ENCODE data around the gene VSTM4. TPM values are rescaled to one million over a fixed set of nuclear protein-coding genes. Genes with fewer than 3 reads are reported as not detected.

The VSTM4 gene
- total and polyA plus RNA-seq, 11 donors, result 5.6 to 22.1 (median 15.8) TPM

GRCh38 chr10:48968036-48968435 lies 147.3 kb downstream of the VSTM4 start:
- Histone ChIP-seq H3K4me3 (no peak overlapping the region), H3K9me3 (no peaks in the 10 kb centered on the region), H3K4me1 (no peaks in the 10 kb centered on the region), H3K36me3 (peaks cover 0 to 3% (median 0%) of the 10 kb centered on the region in 9 donors), H3K27me3 (no peaks in the 10 kb centered on the region), H3K27ac (no peak overlapping the region)
- TF ChIP-seq POLR2A (IDR thresholded peaks at IDR 0.05) (no peak), CTCF (IDR thresholded peaks at IDR 0.05) (no peak)
- ATAC-seq (peak in 3 of 4 donors; percentile 21 to 59 (median 46)), DNase-seq (peak in 1 of 5 donors; percentile 46)
- WGBS, 4 donors, result 79 to 84% (median 82%) methylated on average over 3 of the region's 3 CpGs
- intact Hi-C loops (cut with DNase I), result loop anchor here in 1 of 10 donors (5.0 to 10.0 kb wide), 2 partner anchors 301 to 413 kb away; no protein-coding TSS in a partner anchor

GRCh38 chr10:48965460-48965859 lies 149.9 kb downstream of the VSTM4 start:
- WGBS, 4 donors, result 93 to 98% (median 95%) methylated on average over 4 of the region's 4 CpGs
- ATAC-seq (no peak), DNase-seq (no peak)
- no peak overlapping the region for H3K27ac ChIP-seq
- peaks cover 0 to 3% (median 0%) of the 10 kb centered on the region in 9 donors for H3K36me3 ChIP-seq
- H3K4me1 ChIP-seq, result no peaks in the 10 kb centered on the region
- no peaks in the 10 kb centered on the region for H3K27me3 ChIP-seq
- TF ChIP-seq POLR2A (IDR thresholded peaks at IDR 0.05) (no peak), CTCF (IDR thresholded peaks at IDR 0.05) (no peak)
- intact Hi-C loops (cut with DNase I), result loop anchor here in 1 of 10 donors (5.0 to 10.0 kb wide), 2 partner anchors 298 to 411 kb away; no protein-coding TSS in a partner anchor
- H3K4me3 ChIP-seq, result no peak overlapping the region
- H3K9me3 ChIP-seq, result no peaks in the 10 kb centered on the region

Small RNA genes lying within 50 kb of the gene (microRNA-seq; reads per million reads assigned to microRNA genes)
- 0 reads per million in 4 donors for gene MIR4294

Other genes starting within 250 kb of the VSTM4 start
- not detected for gene LRRC18, start 175.7 kb downstream of the VSTM4 start, total RNA-seq
- not detected for gene LRRC18, start 175.7 kb downstream of the VSTM4 start, polyA plus RNA-seq
- not detected for gene FAM170B, start 18.5 kb upstream of the VSTM4 start, total RNA-seq
- not detected for gene FAM170B, start 18.5 kb upstream of the VSTM4 start, polyA plus RNA-seq
- 10 to 100 TPM in 8 of 9 donors, 1 to 10 TPM in 1; 7.9 to 38.7 (median 16.5) TPM for gene TMEM273, start 72.9 kb upstream of the VSTM4 start, total RNA-seq
- gene TMEM273, start 72.9 kb upstream of the VSTM4 start, polyA plus RNA-seq, result 10 to 100 TPM; 17.2 to 19.5 TPM
- 100 to 1,000 TPM in 6 of 9 donors, 10 to 100 TPM in 3; 46.8 to 228 (median 120) TPM for gene C10orf71, start 183.6 kb upstream of the VSTM4 start, total RNA-seq
- 10 to 100 TPM in 1 of 2 donors, 1 to 10 TPM in 1; 6.6 to 44.7 TPM for gene C10orf71, start 183.6 kb upstream of the VSTM4 start, polyA plus RNA-seq

Data from heart left ventricle (tissue), 16 donors.